Skeletal muscle satellite cell (primary cell): ENCODE results near the gene MFAP2.

Source experiments
- H3K27me3 ChIP-seq: 2 replicates; pipeline ENCODE4 v1.7.0; 2013; ENCODE audit warnings: low read length; ENCODE audit not compliant: control insufficient read depth, insufficient read depth
- H3K36me3 ChIP-seq: 2 replicates; pipeline ENCODE4 v1.7.0; 2013; ENCODE audit warnings: mild to moderate bottlenecking, control low read depth, low read length; ENCODE audit not compliant: insufficient read depth
- H3K4me1 ChIP-seq: 2 replicates; pipeline ENCODE4 v1.7.0; 2013; ENCODE audit warnings: low read length; ENCODE audit not compliant: control insufficient read depth, insufficient read depth
- H3K4me2 ChIP-seq: 2 replicates; pipeline ENCODE4 v1.7.0; 2013; ENCODE audit warnings: mild to moderate bottlenecking, low read length
- H3K4me3 ChIP-seq: 2 replicates; pipeline ENCODE4 v1.7.0; 2013; ENCODE audit warnings: low read length
- H3K9ac ChIP-seq: 2 replicates; pipeline ENCODE4 v1.7.0; 2013; ENCODE audit warnings: mild to moderate bottlenecking, low read depth, low read length, moderate library complexity
- H3K9me3 ChIP-seq: replicated peaks from 2 replicates; pipeline ENCODE4 v1.7.0; 2013; ENCODE audit warnings: mild to moderate bottlenecking, control low read depth, low read length

Gene MFAP2

GRCh38 chr1:16989676-16990391 is 9.4 kb upstream of the MFAP2 start:
- Histone ChIP-seq H3K4me2 (no peak overlapping the region), H3K9me3 (no peaks in the 10 kb centered on the region), H3K27me3 (no peaks in the 10 kb centered on the region), H3K4me3 (no peak overlapping the region), H3K9ac (no peak overlapping the region), H3K36me3 (peaks cover 41% of the 10 kb centered on the region), H3K4me1 (peaks cover 4% of the 10 kb centered on the region)

GRCh38 chr1:16988210-16988609 is 7.8 kb upstream of the MFAP2 start:
- H3K27me3 ChIP-seq: no peaks in the 10 kb centered on the region
- no peaks in the 10 kb centered on the region for H3K9me3 ChIP-seq
- H3K9ac ChIP-seq: no peak overlapping the region
- H3K4me3 ChIP-seq: no peak overlapping the region
- peaks cover 11% of the 10 kb centered on the region for H3K4me1 ChIP-seq
- no peak overlapping the region for H3K4me2 ChIP-seq
- peaks cover 39% of the 10 kb centered on the region for H3K36me3 ChIP-seq

DNA sequence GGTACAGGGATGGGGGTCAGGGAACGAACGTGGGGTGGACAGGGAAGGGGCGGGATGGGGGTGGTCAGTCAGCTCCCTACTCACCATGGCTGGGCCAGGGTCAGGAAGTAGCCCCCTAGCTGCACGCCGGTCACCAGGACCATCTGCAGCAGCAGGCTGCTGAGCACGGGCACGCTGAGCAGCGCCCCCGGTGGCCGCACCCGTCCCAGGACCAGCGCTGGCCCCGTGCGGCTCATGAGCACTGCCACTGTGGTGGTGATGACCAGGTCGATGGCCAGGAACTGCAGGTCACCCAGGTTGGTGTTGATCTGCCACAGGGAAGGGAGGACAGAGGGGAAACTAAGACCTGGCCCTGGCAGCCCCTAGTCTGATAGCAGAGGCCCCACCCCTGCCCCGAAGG is 6.5 kb upstream of the MFAP2 start:
- H3K36me3 ChIP-seq: peaks cover 34% of the 10 kb centered on the region
- H3K9me3 ChIP-seq: no peaks in the 10 kb centered on the region
- no peaks in the 10 kb centered on the region for H3K27me3 ChIP-seq
- no peak overlapping the region for H3K4me2 ChIP-seq
- no peak overlapping the region for H3K4me3 ChIP-seq
- no peak overlapping the region for H3K9ac ChIP-seq
- H3K4me1 ChIP-seq: peaks cover 16% of the 10 kb centered on the region

DNA sequence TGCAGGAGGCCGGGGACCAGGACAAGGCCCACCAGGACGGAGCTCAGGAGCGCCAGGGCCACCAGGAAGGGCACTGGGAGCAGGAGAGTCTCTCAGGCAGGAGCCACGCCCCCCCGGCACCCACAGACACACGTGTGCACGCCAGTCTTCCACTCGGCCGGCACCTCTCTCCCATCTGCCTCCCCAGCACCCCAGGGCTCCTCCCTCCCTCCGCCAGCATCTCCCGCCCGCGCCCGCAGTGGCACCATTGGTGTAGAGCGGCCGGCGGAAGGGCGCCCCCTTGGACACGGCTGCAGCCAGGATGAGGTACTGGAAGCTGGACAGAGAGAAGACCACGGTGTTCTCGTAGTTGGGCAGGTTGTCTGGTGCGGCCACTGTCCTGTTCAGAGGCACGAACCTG is 6.1 kb upstream of the MFAP2 start:
- peaks cover 34% of the 10 kb centered on the region for H3K36me3 ChIP-seq
- no peaks in the 10 kb centered on the region for H3K27me3 ChIP-seq
- H3K9ac ChIP-seq: no peak overlapping the region
- H3K4me3 ChIP-seq: no peak overlapping the region
- peaks cover 20% of the 10 kb centered on the region for H3K4me1 ChIP-seq
- no peaks in the 10 kb centered on the region for H3K9me3 ChIP-seq
- no peak overlapping the region for H3K4me2 ChIP-seq

DNA sequence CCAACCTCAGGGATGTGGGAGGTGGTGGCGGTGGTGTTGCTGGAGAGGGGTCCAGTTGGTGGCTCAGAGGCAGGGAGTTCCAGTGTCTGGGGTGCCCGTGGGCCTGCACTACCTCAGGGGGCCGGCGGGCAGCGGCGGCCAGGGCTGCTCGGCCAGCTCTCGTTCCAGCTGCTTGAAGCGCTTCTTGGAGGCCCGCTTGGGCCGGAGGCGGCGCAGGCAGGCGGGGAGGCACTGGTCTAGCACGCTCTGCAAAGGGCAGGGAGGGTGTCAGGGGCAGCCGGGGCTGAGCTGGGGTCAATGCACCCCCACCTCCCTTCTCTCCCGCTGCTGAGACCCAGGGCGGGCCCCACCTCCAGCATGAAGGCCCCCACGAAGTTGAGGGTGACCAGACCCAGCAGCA is 5.7 kb upstream of the MFAP2 start:
- Histone ChIP-seq H3K4me3 (no peak overlapping the region), H3K36me3 (peaks cover 34% of the 10 kb centered on the region), H3K9ac (no peak overlapping the region), H3K9me3 (no peaks in the 10 kb centered on the region), H3K4me2 (no peak overlapping the region), H3K27me3 (no peaks in the 10 kb centered on the region), H3K4me1 (peaks cover 23% of the 10 kb centered on the region)

DNA sequence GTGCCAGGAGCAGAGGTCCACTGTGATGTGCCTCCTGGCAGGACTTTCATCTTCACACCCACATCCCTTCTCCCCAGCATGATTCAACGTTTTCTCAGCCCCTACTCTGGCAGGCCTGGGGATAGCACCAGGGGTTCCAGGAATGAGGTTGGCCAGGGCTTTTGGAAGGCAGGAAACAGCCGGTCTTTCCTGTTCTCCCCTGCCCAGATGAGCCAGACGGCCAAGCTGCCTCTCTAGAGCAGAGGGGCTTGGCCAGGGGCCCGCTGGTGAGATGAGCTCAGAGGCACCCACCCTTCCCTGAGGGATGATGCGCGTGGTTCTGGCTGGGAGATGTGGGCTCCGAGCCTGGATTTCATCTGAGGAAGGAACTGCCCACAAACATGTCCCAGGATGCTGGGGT is 4.3 kb upstream of the MFAP2 start:
- Histone ChIP-seq H3K27me3 (no peaks in the 10 kb centered on the region), H3K4me2 (peak overlapping the region; percentile 0), H3K4me3 (no peak overlapping the region), H3K9ac (no peak overlapping the region), H3K9me3 (no peaks in the 10 kb centered on the region), H3K4me1 (peaks cover 29% of the 10 kb centered on the region), H3K36me3 (peaks cover 28% of the 10 kb centered on the region)

DNA sequence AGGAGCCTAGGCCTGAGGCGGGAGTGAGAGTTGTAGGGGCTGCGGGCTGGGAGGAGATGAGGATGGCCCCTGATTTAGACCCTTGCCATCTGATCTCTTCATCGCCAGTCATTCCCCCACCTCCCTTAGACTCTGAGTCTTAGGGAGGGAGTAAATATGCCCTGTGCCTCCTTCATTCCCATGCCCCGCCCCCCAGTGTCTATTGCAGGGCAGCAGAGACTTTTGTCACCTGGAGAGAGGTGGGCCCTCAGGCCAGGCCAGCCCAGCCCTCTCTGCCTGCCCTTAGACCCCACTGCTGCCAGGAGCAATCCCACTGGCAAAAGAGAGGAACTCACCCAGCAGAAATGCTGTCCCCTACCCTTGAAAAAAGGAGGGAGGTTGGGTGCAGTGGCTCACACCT is 3.2 kb upstream of the MFAP2 start:
- Histone ChIP-seq H3K27me3 (no peaks in the 10 kb centered on the region), H3K9me3 (no peaks in the 10 kb centered on the region), H3K4me3 (no peak overlapping the region), H3K4me2 (no peak overlapping the region), H3K36me3 (peaks cover 23% of the 10 kb centered on the region), H3K4me1 (peaks cover 40% of the 10 kb centered on the region), H3K9ac (no peak overlapping the region)

GRCh38 chr1:16982902-16983301 is 2.5 kb upstream of the MFAP2 start:
- no peaks in the 10 kb centered on the region for H3K27me3 ChIP-seq
- peaks cover 46% of the 10 kb centered on the region for H3K4me1 ChIP-seq
- no peak overlapping the region for H3K4me2 ChIP-seq
- H3K9ac ChIP-seq: no peak overlapping the region
- H3K4me3 ChIP-seq: no peak overlapping the region
- no peaks in the 10 kb centered on the region for H3K9me3 ChIP-seq
- H3K36me3 ChIP-seq: peaks cover 19% of the 10 kb centered on the region

GRCh38 chr1:16981269-16981849 is 939 bp upstream of the MFAP2 start:
- Histone ChIP-seq H3K36me3 (peaks cover 5% of the 10 kb centered on the region), H3K4me1 (peaks cover 46% of the 10 kb centered on the region), H3K4me3 (peak overlapping the region; percentile 74), H3K4me2 (peak overlapping the region; percentile 35), H3K9ac (peak overlapping the region; percentile 81), H3K27me3 (no peaks in the 10 kb centered on the region), H3K9me3 (no peaks in the 10 kb centered on the region)

- H3K9me3 ChIP-seq: no peaks in the 10 kb centered on the region
- peaks cover 5% of the 10 kb centered on the region for H3K36me3 ChIP-seq
- peak overlapping the region; percentile 74 for H3K4me3 ChIP-seq
- peak overlapping the region; percentile 76 for H3K4me2 ChIP-seq
- H3K9ac ChIP-seq: peak overlapping the region; percentile 81
- peaks cover 41% of the 10 kb centered on the region for H3K4me1 ChIP-seq
- H3K27me3 ChIP-seq: no peaks in the 10 kb centered on the region
These were observed 719 bp downstream of the MFAP2 start for GRCh38 chr1:16979475-16980327.

DNA sequence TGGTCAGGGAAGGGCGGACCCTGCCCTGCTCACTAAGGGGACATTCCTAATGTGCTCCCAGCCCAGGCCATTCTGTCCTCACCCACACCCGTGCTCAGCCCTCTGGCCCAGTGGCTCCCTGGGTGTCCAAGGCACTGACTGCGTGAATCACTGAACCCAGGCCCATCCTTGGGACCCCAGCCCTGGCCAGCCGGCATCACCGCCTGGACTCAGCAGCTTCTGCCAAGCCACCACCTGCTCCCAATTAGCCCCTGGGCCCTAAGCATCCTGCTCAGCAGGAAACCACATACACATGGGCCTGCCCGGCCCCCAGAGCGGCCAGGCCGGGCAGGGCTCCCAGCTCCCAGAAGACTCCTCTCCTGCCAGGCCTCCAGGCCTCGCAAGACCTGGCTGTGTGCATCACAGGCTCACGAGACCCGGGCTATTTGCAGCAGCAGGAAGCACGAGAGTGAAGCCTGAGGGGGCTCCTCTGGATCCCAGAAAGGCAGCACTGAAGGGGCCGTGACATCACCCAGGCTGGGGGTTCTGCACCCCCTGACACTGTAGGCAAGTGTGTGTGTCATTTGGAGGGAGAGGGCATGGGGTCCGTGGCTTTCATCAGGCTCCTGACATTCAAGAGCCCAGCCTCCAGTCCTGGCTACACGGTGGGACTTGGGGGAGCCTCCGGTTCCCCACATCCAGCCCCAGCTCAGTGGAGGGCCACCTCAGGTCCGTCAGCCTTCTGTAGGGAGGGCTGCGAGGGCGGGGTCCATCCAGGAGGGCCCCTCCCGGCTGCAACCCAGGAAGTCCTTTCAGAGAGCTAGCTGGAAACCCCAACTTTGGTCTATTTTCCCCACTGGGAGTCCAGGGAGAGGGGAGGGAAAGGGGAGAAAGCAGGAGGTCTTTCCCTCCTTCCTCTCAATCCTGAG is 1.6 kb downstream of the MFAP2 start:
- no peaks in the 10 kb centered on the region for H3K9me3 ChIP-seq
- peak overlapping the region; percentile 81 for H3K9ac ChIP-seq
- H3K4me2 ChIP-seq: peak overlapping the region; percentile 76
- H3K4me3 ChIP-seq: peak overlapping the region; percentile 74
- H3K36me3 ChIP-seq: peaks cover 5% of the 10 kb centered on the region
- H3K27me3 ChIP-seq: no peaks in the 10 kb centered on the region
- peaks cover 35% of the 10 kb centered on the region for H3K4me1 ChIP-seq
